ENCODE measurements around the gene TUBA1B.
"Not testable (repeated sequence)": the region's sequence is repeated elsewhere in the genome, so short reads cannot be mapped to it uniquely, and the experiment has no call there.

DNA sequence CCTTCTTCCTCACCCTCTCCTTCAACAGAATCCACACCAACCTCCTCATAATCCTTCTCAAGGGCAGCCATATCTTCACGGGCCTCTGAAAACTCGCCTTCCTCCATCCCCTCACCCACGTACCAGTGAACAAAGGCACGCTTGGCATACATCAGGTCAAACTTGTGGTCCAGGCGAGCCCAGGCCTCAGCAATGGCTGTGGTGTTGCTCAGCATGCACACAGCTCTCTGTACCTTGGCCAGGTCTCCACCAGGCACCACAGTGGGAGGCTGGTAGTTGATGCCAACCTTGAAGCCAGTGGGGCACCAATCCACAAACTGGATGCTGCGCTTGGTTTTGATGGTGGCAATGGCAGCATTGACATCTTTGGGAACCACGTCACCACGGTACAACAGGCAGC lies 3.2 kb downstream of the TUBA1B start:
- TF ChIP-seq, protein P1, sequence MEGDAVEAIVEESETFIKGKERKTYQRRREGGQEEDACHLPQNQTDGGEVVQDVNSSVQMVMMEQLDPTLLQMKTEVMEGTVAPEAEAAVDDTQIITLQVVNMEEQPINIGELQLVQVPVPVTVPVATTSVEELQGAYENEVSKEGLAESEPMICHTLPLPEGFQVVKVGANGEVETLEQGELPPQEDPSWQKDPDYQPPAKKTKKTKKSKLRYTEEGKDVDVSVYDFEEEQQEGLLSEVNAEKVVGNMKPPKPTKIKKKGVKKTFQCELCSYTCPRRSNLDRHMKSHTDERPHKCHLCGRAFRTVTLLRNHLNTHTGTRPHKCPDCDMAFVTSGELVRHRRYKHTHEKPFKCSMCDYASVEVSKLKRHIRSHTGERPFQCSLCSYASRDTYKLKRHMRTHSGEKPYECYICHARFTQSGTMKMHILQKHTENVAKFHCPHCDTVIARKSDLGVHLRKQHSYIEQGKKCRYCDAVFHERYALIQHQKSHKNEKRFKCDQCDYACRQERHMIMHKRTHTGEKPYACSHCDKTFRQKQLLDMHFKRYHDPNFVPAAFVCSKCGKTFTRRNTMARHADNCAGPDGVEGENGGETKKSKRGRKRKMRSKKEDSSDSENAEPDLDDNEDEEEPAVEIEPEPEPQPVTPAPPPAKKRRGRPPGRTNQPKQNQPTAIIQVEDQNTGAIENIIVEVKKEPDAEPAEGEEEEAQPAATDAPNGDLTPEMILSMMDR (IDR thresholded peaks at IDR 0.05): not testable (repeated sequence)
- not testable (repeated sequence) for TF ChIP-seq POLR2A (IDR thresholded peaks at IDR 0.05)
